ENCODE measurements around the gene ALDH2. TPM values are rescaled to one million over a fixed set of nuclear protein-coding genes. Genes with fewer than 3 reads are reported as not detected.

ALDH2 gene
- polyA plus RNA-seq, 1 of the 3 experiments (the other 2 are of a cell fraction), result 67.5 TPM

DNA sequence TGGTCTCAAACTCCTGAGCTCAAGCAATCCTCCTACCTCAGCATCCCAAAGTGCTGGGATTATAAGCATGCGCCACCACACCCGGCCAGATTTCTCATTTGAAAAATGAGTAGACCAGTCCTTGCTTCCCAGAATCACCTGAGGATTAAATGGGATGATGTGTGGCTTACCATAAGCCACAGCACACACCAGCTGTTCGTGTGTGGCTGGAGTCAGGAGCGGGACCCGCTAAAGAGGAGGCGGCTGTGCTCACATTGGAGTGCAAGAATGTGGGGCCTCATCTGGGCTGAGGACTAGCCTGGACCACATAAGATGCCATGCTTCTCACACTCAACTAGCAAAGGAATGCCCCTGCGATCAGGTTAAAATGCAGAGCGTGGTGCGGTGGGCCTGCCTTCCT lies 6.7 kb upstream of the ALDH2 start:
- H3K36me3 ChIP-seq (replicated peaks in 1 of 2; ENCODE audit: control insufficient read depth in 1 of 2, insufficient read depth in 2 of 2, low read length in 1 of 2), result peaks cover 0 to 6% of the 10 kb centered on the region in 2 experiments
- no peaks in the 10 kb centered on the region for H3K9me2 ChIP-seq
- no peaks in the 10 kb centered on the region for H3K27me3 ChIP-seq (ENCODE audit: insufficient read depth)
- no peak overlapping the region for H3K9ac ChIP-seq
- no peaks in the 10 kb centered on the region for H4K20me1 ChIP-seq (ENCODE audit: insufficient read depth)
- CTCF ChIA-PET, result interaction anchor here (1.4 to 1.5 kb wide), 2 partner anchors 16 to 53 kb away, joined by 3 to 9 read pairs; no protein-coding TSS in a partner anchor
- H3K9me3 ChIP-seq, result no peaks in the 10 kb centered on the region
- H2AFZ ChIP-seq (ENCODE audit: low read depth), result no peak overlapping the region
- POLR2A ChIA-PET, result no interaction called here
- no peaks in the 10 kb centered on the region for H3K79me2 ChIP-seq (ENCODE audit: insufficient read depth)
- DNase-seq, result no peak
- no peak overlapping the region for H3K27ac ChIP-seq (ENCODE audit: low read depth in 2 of 2, low read length in 1 of 2)
- peaks cover 0 to 12% of the 10 kb centered on the region in 2 experiments; a peak in 1 of 4 replicates for H3K4me1 ChIP-seq (ENCODE audit: control insufficient read depth in 1 of 2, insufficient read depth in 2 of 2, low read depth in 1 of 2, low read length in 1 of 2)
- WGBS (ENCODE audit: low lambda C conversion rate), result 90% methylated on average over 7 of the region's 9 CpGs
- TF ChIP-seq TCF12 (IDR thresholded peaks at IDR 0.05), result no peak
- TF ChIP-seq, protein P1, sequence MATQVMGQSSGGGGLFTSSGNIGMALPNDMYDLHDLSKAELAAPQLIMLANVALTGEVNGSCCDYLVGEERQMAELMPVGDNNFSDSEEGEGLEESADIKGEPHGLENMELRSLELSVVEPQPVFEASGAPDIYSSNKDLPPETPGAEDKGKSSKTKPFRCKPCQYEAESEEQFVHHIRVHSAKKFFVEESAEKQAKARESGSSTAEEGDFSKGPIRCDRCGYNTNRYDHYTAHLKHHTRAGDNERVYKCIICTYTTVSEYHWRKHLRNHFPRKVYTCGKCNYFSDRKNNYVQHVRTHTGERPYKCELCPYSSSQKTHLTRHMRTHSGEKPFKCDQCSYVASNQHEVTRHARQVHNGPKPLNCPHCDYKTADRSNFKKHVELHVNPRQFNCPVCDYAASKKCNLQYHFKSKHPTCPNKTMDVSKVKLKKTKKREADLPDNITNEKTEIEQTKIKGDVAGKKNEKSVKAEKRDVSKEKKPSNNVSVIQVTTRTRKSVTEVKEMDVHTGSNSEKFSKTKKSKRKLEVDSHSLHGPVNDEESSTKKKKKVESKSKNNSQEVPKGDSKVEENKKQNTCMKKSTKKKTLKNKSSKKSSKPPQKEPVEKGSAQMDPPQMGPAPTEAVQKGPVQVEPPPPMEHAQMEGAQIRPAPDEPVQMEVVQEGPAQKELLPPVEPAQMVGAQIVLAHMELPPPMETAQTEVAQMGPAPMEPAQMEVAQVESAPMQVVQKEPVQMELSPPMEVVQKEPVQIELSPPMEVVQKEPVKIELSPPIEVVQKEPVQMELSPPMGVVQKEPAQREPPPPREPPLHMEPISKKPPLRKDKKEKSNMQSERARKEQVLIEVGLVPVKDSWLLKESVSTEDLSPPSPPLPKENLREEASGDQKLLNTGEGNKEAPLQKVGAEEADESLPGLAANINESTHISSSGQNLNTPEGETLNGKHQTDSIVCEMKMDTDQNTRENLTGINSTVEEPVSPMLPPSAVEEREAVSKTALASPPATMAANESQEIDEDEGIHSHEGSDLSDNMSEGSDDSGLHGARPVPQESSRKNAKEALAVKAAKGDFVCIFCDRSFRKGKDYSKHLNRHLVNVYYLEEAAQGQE (IDR thresholded peaks at IDR 0.05; ENCODE audit: low read depth, low read length), result no peak
- TF ChIP-seq TEAD4 (IDR thresholded peaks at IDR 0.05; ENCODE audit: borderline replicate concordance, insufficient read depth), result no peak
- no peak for TF ChIP-seq GABPA (IDR thresholded peaks at IDR 0.05; ENCODE audit: low read depth)
- TF ChIP-seq, protein P2, sequence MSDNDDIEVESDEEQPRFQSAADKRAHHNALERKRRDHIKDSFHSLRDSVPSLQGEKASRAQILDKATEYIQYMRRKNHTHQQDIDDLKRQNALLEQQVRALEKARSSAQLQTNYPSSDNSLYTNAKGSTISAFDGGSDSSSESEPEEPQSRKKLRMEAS (IDR thresholded peaks at IDR 0.05; ENCODE audit: low read depth), result no peak
- TF ChIP-seq, protein P3, sequence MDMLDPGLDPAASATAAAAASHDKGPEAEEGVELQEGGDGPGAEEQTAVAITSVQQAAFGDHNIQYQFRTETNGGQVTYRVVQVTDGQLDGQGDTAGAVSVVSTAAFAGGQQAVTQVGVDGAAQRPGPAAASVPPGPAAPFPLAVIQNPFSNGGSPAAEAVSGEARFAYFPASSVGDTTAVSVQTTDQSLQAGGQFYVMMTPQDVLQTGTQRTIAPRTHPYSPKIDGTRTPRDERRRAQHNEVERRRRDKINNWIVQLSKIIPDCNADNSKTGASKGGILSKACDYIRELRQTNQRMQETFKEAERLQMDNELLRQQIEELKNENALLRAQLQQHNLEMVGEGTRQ (IDR thresholded peaks at IDR 0.05; ENCODE audit: borderline replicate concordance, low read depth, low read length), result no peak
- no peak for TF ChIP-seq ELF1 (IDR thresholded peaks at IDR 0.05)
- TF ChIP-seq RFX5 (IDR thresholded peaks at IDR 0.05; ENCODE audit: low read length), result no peak
- TF ChIP-seq EZH2phosphoT487 (IDR thresholded peaks at IDR 0.05; ENCODE audit: borderline replicate concordance, low read depth), result no peak
- no peak for TF ChIP-seq MXI1 (IDR thresholded peaks at IDR 0.05; ENCODE audit: low read depth, low read length)
- TF ChIP-seq TAF1 (IDR thresholded peaks at IDR 0.05; ENCODE audit: borderline replicate concordance, low read depth, low read length), result no peak
- TF ChIP-seq RXRA (IDR thresholded peaks at IDR 0.05; ENCODE audit: borderline replicate concordance, low read depth), result no peak
- TF ChIP-seq, protein P4, sequence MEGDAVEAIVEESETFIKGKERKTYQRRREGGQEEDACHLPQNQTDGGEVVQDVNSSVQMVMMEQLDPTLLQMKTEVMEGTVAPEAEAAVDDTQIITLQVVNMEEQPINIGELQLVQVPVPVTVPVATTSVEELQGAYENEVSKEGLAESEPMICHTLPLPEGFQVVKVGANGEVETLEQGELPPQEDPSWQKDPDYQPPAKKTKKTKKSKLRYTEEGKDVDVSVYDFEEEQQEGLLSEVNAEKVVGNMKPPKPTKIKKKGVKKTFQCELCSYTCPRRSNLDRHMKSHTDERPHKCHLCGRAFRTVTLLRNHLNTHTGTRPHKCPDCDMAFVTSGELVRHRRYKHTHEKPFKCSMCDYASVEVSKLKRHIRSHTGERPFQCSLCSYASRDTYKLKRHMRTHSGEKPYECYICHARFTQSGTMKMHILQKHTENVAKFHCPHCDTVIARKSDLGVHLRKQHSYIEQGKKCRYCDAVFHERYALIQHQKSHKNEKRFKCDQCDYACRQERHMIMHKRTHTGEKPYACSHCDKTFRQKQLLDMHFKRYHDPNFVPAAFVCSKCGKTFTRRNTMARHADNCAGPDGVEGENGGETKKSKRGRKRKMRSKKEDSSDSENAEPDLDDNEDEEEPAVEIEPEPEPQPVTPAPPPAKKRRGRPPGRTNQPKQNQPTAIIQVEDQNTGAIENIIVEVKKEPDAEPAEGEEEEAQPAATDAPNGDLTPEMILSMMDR (IDR thresholded peaks at IDR 0.05), result no peak
- no peak for TF ChIP-seq RAD21 (IDR thresholded peaks at IDR 0.05; ENCODE audit: low read length)
- no peak for TF ChIP-seq NRF1 (IDR thresholded peaks at IDR 0.05; ENCODE audit: low read depth, low read length)
- no peak for TF ChIP-seq MEF2A (IDR thresholded peaks at IDR 0.05; ENCODE audit: borderline replicate concordance, low read depth)
- TF ChIP-seq POLR2AphosphoS5 (IDR thresholded peaks at IDR 0.05; ENCODE audit: low read depth, low read length), result no peak
- no peaks in the 10 kb centered on the region for H3F3A ChIP-seq (replicated peaks; ENCODE audit: insufficient read depth)
- no peak overlapping the region for H3K4me2 ChIP-seq
- no peak overlapping the region for H3K4me3 ChIP-seq (ENCODE audit: low read depth in 2 of 2, low read length in 1 of 2)
